ENCODE measurements around the gene ARV1.
A peak's percentile ranks its signal among the peaks of the same experiment; 100 is the strongest.

ARV1 gene

DNA sequence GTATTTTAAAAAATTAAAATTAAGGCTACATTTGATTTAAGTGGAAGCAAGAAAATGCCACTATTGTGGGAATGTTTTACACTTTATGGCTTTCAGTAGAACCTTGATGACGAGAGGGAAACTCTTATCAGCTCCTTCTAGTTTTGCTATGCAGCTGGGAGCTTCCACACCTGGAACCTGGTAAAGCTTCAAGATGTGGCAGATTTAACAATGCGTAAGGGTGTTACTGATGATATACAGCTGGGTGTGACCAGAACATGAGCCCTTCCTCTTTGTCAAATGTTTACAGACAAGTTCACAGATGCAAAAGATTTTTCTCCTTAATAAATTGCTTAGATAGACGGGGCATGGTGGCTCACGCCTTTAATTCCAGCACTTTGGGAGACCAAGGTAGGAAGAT, 20.5 kb upstream of the ARV1 start:
- POLR2A ChIA-PET = interaction anchor here (0.6 kb wide), 1 partner anchor 203 kb away, joined by 3 read pairs; the partner anchor contains the start of gene TRIM67
- Histone ChIP-seq H3K27me3 (replicated peaks in 2 of 5; ENCODE audit: control insufficient read depth in 4 of 5, insufficient read depth in 5 of 5, low read length in 4 of 5) (no peaks in the 10 kb centered on the region), H3K4me1 (ENCODE audit: control extremely low read depth in 1 of 4, control insufficient read depth in 4 of 4, insufficient read depth in 4 of 4, low read length in 3 of 4) (no peaks in the 10 kb centered on the region), H3K27ac (ENCODE audit: insufficient read depth in 1 of 2, low read depth in 1 of 2, low read length in 2 of 2, poor library complexity in 1 of 2, severe bottlenecking in 2 of 2) (no peak overlapping the region), H3K9me3 (ENCODE audit: control extremely low read depth in 1 of 5, control insufficient read depth in 4 of 5, insufficient read depth in 2 of 5, low read depth in 1 of 5, low read length in 4 of 5) (no peaks in the 10 kb centered on the region), H3K36me3 (ENCODE audit: control insufficient read depth in 4 of 4, insufficient read depth in 4 of 4, low read length in 3 of 4) (peaks cover under 1 to 26% (median 11%) of the 10 kb centered on the region in 4 experiments), H3K4me3 (ENCODE audit: control insufficient read depth in 1 of 7, extremely low read depth in 1 of 7, insufficient read depth in 4 of 7, low read depth in 2 of 7, low read length in 6 of 7) (no peak overlapping the region)
- CTCF ChIA-PET = interaction anchor here (0.6 to 1.4 kb wide), 2 partner anchors 19 to 561 kb away, joined by 3 to 4 read pairs; no protein-coding TSS in a partner anchor
- no peak for DNase-seq
- 97% methylated on average over 4 of the region's 4 CpGs for WGBS (ENCODE audit: insufficient coverage)

GRCh38 chr1:230964896-230965295, 14.0 kb upstream of the ARV1 start:
- 100% methylated on average over 1 of the region's 2 CpGs for WGBS (ENCODE audit: insufficient coverage)
- Histone ChIP-seq H3K4me3 (ENCODE audit: control insufficient read depth in 1 of 7, extremely low read depth in 1 of 7, insufficient read depth in 4 of 7, low read depth in 2 of 7, low read length in 6 of 7) (no peak overlapping the region), H3K9me3 (ENCODE audit: control extremely low read depth in 1 of 5, control insufficient read depth in 4 of 5, insufficient read depth in 2 of 5, low read depth in 1 of 5, low read length in 4 of 5) (no peaks in the 10 kb centered on the region), H3K4me1 (ENCODE audit: control extremely low read depth in 1 of 4, control insufficient read depth in 4 of 4, insufficient read depth in 4 of 4, low read length in 3 of 4) (no peaks in the 10 kb centered on the region), H3K27ac (ENCODE audit: insufficient read depth in 1 of 2, low read depth in 1 of 2, low read length in 2 of 2, poor library complexity in 1 of 2, severe bottlenecking in 2 of 2) (no peak overlapping the region), H3K27me3 (replicated peaks in 2 of 5; ENCODE audit: control insufficient read depth in 4 of 5, insufficient read depth in 5 of 5, low read length in 4 of 5) (peaks cover 0 to 2% (median 0%) of the 10 kb centered on the region in 5 experiments), H3K36me3 (ENCODE audit: control insufficient read depth in 4 of 4, insufficient read depth in 4 of 4, low read length in 3 of 4) (peaks cover 0 to 7% (median 4%) of the 10 kb centered on the region in 4 experiments)
- POLR2A ChIA-PET = no interaction called here
- DNase-seq = no peak
- CTCF ChIA-PET = no interaction called here

GRCh38 chr1:230965535-230965934, 13.4 kb upstream of the ARV1 start:
- WGBS (ENCODE audit: insufficient coverage) = 95% methylated on average over 4 of the region's 5 CpGs
- Histone ChIP-seq H3K9me3 (ENCODE audit: control extremely low read depth in 1 of 5, control insufficient read depth in 4 of 5, insufficient read depth in 2 of 5, low read depth in 1 of 5, low read length in 4 of 5) (no peaks in the 10 kb centered on the region), H3K27me3 (replicated peaks in 2 of 5; ENCODE audit: control insufficient read depth in 4 of 5, insufficient read depth in 5 of 5, low read length in 4 of 5) (peaks cover 0 to 2% (median 0%) of the 10 kb centered on the region in 5 experiments), H3K27ac (ENCODE audit: insufficient read depth in 1 of 2, low read depth in 1 of 2, low read length in 2 of 2, poor library complexity in 1 of 2, severe bottlenecking in 2 of 2) (no peak overlapping the region), H3K4me3 (ENCODE audit: control insufficient read depth in 1 of 7, extremely low read depth in 1 of 7, insufficient read depth in 4 of 7, low read depth in 2 of 7, low read length in 6 of 7) (no peak overlapping the region), H3K4me1 (ENCODE audit: control extremely low read depth in 1 of 4, control insufficient read depth in 4 of 4, insufficient read depth in 4 of 4, low read length in 3 of 4) (no peaks in the 10 kb centered on the region), H3K36me3 (ENCODE audit: control insufficient read depth in 4 of 4, insufficient read depth in 4 of 4, low read length in 3 of 4) (peaks cover 0 to 11% (median 5%) of the 10 kb centered on the region in 4 experiments)
- ChIA-PET CTCF (no interaction called here), POLR2A (no interaction called here)
- DNase-seq = no peak

- CTCF ChIA-PET = no interaction called here
- POLR2A ChIA-PET = no interaction called here
- 100% methylated on average over 4 of the region's 5 CpGs for WGBS (ENCODE audit: insufficient coverage)
- Histone ChIP-seq H3K9me3 (ENCODE audit: control extremely low read depth in 1 of 5, control insufficient read depth in 4 of 5, insufficient read depth in 2 of 5, low read depth in 1 of 5, low read length in 4 of 5) (no peaks in the 10 kb centered on the region), H3K4me3 (ENCODE audit: control insufficient read depth in 1 of 7, extremely low read depth in 1 of 7, insufficient read depth in 4 of 7, low read depth in 2 of 7, low read length in 6 of 7) (no peak overlapping the region), H3K36me3 (ENCODE audit: control insufficient read depth in 4 of 4, insufficient read depth in 4 of 4, low read length in 3 of 4) (peaks cover 0 to 7% (median 2%) of the 10 kb centered on the region in 4 experiments), H3K4me1 (ENCODE audit: control extremely low read depth in 1 of 4, control insufficient read depth in 4 of 4, insufficient read depth in 4 of 4, low read length in 3 of 4) (no peaks in the 10 kb centered on the region), H3K27ac (ENCODE audit: insufficient read depth in 1 of 2, low read depth in 1 of 2, low read length in 2 of 2, poor library complexity in 1 of 2, severe bottlenecking in 2 of 2) (no peak overlapping the region), H3K27me3 (replicated peaks in 2 of 5; ENCODE audit: control insufficient read depth in 4 of 5, insufficient read depth in 5 of 5, low read length in 4 of 5) (peaks cover 0 to 2% (median 0%) of the 10 kb centered on the region in 5 experiments)
- DNase-seq = no peak
These were observed 12.5 kb upstream of the ARV1 start for GRCh38 chr1:230966358-230966873.

DNA sequence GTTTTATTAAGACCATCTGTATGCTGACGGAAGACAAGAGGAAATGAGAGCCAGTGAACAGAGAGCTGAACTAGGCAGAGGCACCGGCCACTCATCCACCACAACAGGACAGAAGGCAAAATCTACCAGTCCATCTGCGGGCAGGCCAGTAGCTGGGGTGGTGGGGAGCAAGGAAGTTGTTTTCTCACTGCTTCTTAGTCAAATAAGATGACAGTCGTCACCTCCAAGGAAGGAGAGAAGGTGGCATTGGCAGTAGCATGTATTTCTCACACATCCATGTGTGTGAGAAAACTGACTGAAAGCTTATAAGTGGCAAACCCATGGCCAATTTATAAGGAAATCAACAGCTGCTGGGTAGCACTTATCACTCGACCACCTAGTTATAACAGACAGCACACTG, 8.5 kb upstream of the ARV1 start:
- ChIA-PET POLR2A (interaction anchor here (0.5 kb wide), 1 partner anchor 10 kb away, joined by 3 read pairs; no protein-coding TSS in a partner anchor), CTCF (interaction anchor here (0.7 kb wide), 1 partner anchor 8 kb away, joined by 3 read pairs; the partner anchor contains the start of genes ARV1 and TTC13)
- H3K27me3 ChIP-seq (replicated peaks in 2 of 5; ENCODE audit: control insufficient read depth in 4 of 5, insufficient read depth in 5 of 5, low read length in 4 of 5) = peaks cover 0 to 2% (median 0%) of the 10 kb centered on the region in 5 experiments
- no peaks in the 10 kb centered on the region for H3K9me3 ChIP-seq (ENCODE audit: control extremely low read depth in 1 of 5, control insufficient read depth in 4 of 5, insufficient read depth in 2 of 5, low read depth in 1 of 5, low read length in 4 of 5)
- H3K27ac ChIP-seq (ENCODE audit: insufficient read depth in 1 of 2, low read depth in 1 of 2, low read length in 2 of 2, poor library complexity in 1 of 2, severe bottlenecking in 2 of 2) = no peak overlapping the region
- peaks cover 0 to 5% (median 2%) of the 10 kb centered on the region in 4 experiments for H3K36me3 ChIP-seq (ENCODE audit: control insufficient read depth in 4 of 4, insufficient read depth in 4 of 4, low read length in 3 of 4)
- WGBS (ENCODE audit: insufficient coverage) = 87% methylated on average over 2 of the region's 5 CpGs
- H3K4me3 ChIP-seq (ENCODE audit: control insufficient read depth in 1 of 7, extremely low read depth in 1 of 7, insufficient read depth in 4 of 7, low read depth in 2 of 7, low read length in 6 of 7) = no peak overlapping the region
- DNase-seq = no peak
- H3K4me1 ChIP-seq (ENCODE audit: control extremely low read depth in 1 of 4, control insufficient read depth in 4 of 4, insufficient read depth in 4 of 4, low read length in 3 of 4) = peaks cover 8 to 20% (median 15%) of the 10 kb centered on the region in 4 experiments

DNA sequence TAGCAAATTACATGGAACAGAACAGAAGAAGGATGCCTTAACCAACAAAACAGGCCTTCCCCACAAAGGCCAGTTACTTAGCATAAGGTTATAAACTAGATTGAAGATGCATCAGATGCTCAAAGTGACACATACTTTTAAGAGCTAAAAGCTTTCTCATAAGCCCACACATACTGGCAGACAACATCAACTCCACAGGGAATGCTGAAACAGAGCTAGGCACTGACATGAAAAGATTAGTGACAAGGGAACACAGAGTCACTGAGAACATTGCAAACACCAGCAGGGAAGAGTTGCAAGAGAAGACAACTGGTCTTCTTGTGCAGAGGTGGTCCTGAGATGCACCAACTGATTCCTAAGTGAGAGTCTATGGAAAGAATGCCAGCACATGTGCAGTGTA, 7.1 kb upstream of the ARV1 start:
- peaks cover 12 to 24% (median 18%) of the 10 kb centered on the region in 4 experiments for H3K4me1 ChIP-seq (ENCODE audit: control extremely low read depth in 1 of 4, control insufficient read depth in 4 of 4, insufficient read depth in 4 of 4, low read length in 3 of 4)
- H3K27ac ChIP-seq (ENCODE audit: insufficient read depth in 1 of 2, low read depth in 1 of 2, low read length in 2 of 2, poor library complexity in 1 of 2, severe bottlenecking in 2 of 2) = no peak overlapping the region
- H3K27me3 ChIP-seq (replicated peaks in 2 of 5; ENCODE audit: control insufficient read depth in 4 of 5, insufficient read depth in 5 of 5, low read length in 4 of 5) = peaks cover 0 to 2% (median 0%) of the 10 kb centered on the region in 5 experiments
- ChIA-PET POLR2A (no interaction called here), CTCF (no interaction called here)
- H3K4me3 ChIP-seq (ENCODE audit: control insufficient read depth in 1 of 7, extremely low read depth in 1 of 7, insufficient read depth in 4 of 7, low read depth in 2 of 7, low read length in 6 of 7) = no peak overlapping the region
- no peaks in the 10 kb centered on the region for H3K9me3 ChIP-seq (ENCODE audit: control extremely low read depth in 1 of 5, control insufficient read depth in 4 of 5, insufficient read depth in 2 of 5, low read depth in 1 of 5, low read length in 4 of 5)
- DNase-seq = no peak
- peaks cover 5 to 14% (median 6%) of the 10 kb centered on the region in 4 experiments for H3K36me3 ChIP-seq (ENCODE audit: control insufficient read depth in 4 of 4, insufficient read depth in 4 of 4, low read length in 3 of 4)

GRCh38 chr1:230972855-230973271, 6.0 kb upstream of the ARV1 start:
- ChIA-PET POLR2A (no interaction called here), CTCF (interaction anchor here (1.1 kb wide), 2 partner anchors 13 to 237 kb away, joined by 3 to 4 read pairs; no protein-coding TSS in a partner anchor)
- WGBS (ENCODE audit: insufficient coverage) = 0% methylated on average over 1 of the region's 1 CpG
- Histone ChIP-seq H3K4me3 (ENCODE audit: control insufficient read depth in 1 of 7, extremely low read depth in 1 of 7, insufficient read depth in 4 of 7, low read depth in 2 of 7, low read length in 6 of 7) (peak overlapping the region in 1 of 7 experiments; percentile 4), H3K9me3 (ENCODE audit: control extremely low read depth in 1 of 5, control insufficient read depth in 4 of 5, insufficient read depth in 2 of 5, low read depth in 1 of 5, low read length in 4 of 5) (no peaks in the 10 kb centered on the region), H3K36me3 (ENCODE audit: control insufficient read depth in 4 of 4, insufficient read depth in 4 of 4, low read length in 3 of 4) (peaks cover 5 to 14% (median 6%) of the 10 kb centered on the region in 4 experiments), H3K27me3 (replicated peaks in 2 of 5; ENCODE audit: control insufficient read depth in 4 of 5, insufficient read depth in 5 of 5, low read length in 4 of 5) (peaks cover 0 to 2% (median 0%) of the 10 kb centered on the region in 5 experiments), H3K4me1 (ENCODE audit: control extremely low read depth in 1 of 4, control insufficient read depth in 4 of 4, insufficient read depth in 4 of 4, low read length in 3 of 4) (peaks cover 23 to 35% (median 28%) of the 10 kb centered on the region in 4 experiments), H3K27ac (ENCODE audit: insufficient read depth in 1 of 2, low read depth in 1 of 2, low read length in 2 of 2, poor library complexity in 1 of 2, severe bottlenecking in 2 of 2) (no peak overlapping the region)
- peak; percentile 65 to 91 (median 84) for DNase-seq
